ENCODE results near the gene GRIN1. TPM values are rescaled to one million over a fixed set of nuclear protein-coding genes. Genes with fewer than 3 reads are reported as not detected.

Gene GRIN1
- total and polyA plus RNA-seq, 2 of the 8 experiments (the other 6 are each of a cell fraction or from before 2014, with no cell fraction given) = 0.48 to 2.1 TPM

GRCh38 chr9:137200311-137201204, 61.6 kb downstream of the GRIN1 start, which contains the start of gene TPRN (continued):
- TF ChIP-seq ATF3 (IDR thresholded peaks at IDR 0.05; ENCODE audit: insufficient read depth, low read depth, low read length) (no peak), EP300 (IDR thresholded peaks at IDR 0.05; ENCODE audit: borderline replicate concordance in 1 of 2, low read depth in 2 of 2, low read length in 2 of 2) (no peak), RXRA (IDR thresholded peaks at IDR 0.05; ENCODE audit: insufficient read depth, low read depth, low read length) (no peak), RNF2 (IDR thresholded peaks at IDR 0.05; ENCODE audit: borderline replicate concordance, low read depth, low read length, missing control alignments, poor library complexity, severe bottlenecking) (no peak), TBP (IDR thresholded peaks at IDR 0.05; ENCODE audit: low read depth, low read length) (peak; percentile 91), SIN3A (conservative IDR thresholded peaks at IDR 0.05 in 1 of 2, IDR thresholded peaks at IDR 0.05 in 1 of 2; ENCODE audit: low read depth in 1 of 2, low read length in 2 of 2) (peak; percentile 39 to 72; a peak in 2 of 4 replicates), E2F6 (IDR thresholded peaks at IDR 0.05) (no peak), RBBP5 (IDR thresholded peaks at IDR 0.05; ENCODE audit: borderline replicate concordance, low read depth, low read length) (no peak; the same call in 1 of the 2 replicates), JUN (IDR thresholded peaks at IDR 0.05; ENCODE audit: low read depth, low read length) (no peak), CHD1 (IDR thresholded peaks at IDR 0.05; ENCODE audit: low read depth, low read length) (no peak)
- TF ChIP-seq, protein P1, sequence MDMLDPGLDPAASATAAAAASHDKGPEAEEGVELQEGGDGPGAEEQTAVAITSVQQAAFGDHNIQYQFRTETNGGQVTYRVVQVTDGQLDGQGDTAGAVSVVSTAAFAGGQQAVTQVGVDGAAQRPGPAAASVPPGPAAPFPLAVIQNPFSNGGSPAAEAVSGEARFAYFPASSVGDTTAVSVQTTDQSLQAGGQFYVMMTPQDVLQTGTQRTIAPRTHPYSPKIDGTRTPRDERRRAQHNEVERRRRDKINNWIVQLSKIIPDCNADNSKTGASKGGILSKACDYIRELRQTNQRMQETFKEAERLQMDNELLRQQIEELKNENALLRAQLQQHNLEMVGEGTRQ (IDR thresholded peaks at IDR 0.05; ENCODE audit: low read length) = no peak; the same call in 1 of the 2 replicates

Data from H1 (cell line).